CD4-positive, alpha-beta T cell treated with Interleukin-17A for 1 hour (primary cell): Measurements from ENCODE around the gene MZB1.

ENCODE experiments used
- DNase-seq: peaks from one replicate; pipeline ENCODE4 v3.0.0-alpha.2; 2020

Gene MZB1, protein sequence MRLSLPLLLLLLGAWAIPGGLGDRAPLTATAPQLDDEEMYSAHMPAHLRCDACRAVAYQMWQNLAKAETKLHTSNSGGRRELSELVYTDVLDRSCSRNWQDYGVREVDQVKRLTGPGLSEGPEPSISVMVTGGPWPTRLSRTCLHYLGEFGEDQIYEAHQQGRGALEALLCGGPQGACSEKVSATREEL

DNA sequence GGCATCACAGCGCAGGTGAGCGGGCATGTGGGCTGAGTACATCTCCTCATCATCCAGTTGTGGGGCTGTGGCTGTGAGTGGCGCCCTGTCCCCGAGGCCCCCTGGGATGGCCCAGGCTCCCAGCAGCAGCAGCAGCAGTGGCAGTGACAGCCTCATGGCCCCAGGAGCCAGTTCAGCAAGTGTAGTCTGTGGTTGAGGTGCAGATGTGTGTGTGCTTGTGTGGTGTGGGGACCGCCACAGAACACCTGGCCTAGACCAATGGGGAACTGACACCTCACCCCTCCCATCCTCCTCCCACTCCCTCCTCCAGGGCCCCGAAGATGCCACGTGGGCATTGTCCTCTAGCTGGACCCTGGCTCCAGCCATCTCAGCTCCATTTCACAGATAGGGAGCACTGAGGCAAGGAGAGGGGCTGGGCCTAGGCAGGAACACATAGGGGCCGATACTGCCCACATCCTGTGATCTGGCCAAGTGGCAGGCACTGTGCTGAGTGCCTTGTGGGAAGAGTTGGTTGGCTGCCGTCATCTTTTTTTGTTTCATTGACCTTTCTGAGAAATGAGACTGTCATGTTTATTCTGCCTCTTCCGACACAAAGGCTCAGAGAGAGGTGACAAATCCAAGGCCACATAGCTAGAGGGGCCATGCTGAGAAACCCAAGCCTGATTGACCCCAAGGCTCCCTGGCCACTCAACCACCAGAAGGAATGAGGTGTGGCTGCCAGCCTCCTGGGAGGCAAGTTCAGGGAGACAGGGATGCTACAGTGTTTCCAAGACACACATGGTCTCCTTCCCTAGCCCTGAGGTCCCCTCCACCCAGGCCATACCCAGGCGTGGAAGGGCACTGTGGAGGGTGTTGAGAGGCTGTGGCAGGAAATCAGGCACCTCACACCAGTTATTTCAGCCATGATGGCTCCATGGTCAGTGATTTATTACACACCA lies at the start of gene MZB1:
Gene MZB1, minus strand, starts transcription at position 213 of the 938 bp plus-strand sequence. Its CDS starts 57 bp downstream, at position 156.
- DNase-seq = peak; percentile 84

DNA sequence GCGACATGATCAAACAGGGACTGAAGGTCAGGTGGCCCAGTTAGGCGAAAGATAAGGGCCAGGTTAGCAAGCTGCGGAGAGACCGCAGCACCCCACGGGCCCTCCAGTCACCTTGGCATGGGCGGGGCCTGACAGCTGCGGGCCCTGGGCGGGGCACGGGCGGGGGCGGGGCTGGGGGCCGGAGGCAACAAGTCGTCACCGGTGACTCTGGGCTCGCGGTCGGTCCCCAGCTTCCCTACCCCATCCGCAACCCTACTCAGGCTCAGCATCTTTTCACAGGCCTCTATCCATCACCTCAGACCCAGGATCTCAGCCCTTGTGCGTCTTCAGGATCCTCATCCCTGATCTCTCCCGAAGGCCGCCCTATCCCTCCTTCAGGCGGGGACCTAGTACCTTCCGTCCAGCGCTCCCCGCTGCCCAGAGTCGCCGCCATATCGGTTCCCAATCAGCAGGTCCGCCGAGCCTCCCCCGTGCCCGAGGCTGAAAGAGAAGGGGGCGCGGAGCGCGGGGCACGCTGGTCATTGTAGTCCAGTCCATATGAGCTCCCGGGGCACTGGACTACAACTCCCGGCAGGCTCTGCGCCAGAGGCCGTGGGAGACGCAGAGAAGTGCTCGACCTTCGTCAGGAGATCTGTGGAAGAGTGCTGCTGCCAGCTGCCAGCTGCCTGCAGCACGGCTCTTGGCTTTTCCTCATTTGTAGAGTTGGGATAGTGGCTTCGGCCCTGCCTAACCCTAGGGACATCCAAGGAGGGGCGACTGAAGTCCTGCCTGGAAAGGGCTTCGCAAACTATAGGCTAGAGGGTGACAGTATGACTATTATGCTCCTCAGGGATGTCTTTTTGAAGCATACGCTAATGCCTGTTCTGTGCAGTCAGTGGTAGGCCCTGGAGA lies 49.5 kb upstream of the MZB1 start, which contains the start of gene DNAJC18:
Gene DNAJC18, minus strand, starts transcription at position 513 of the 891 bp plus-strand sequence. Its CDS starts 80 bp downstream, at position 433.
- DNase-seq = peak; percentile 90

DNA sequence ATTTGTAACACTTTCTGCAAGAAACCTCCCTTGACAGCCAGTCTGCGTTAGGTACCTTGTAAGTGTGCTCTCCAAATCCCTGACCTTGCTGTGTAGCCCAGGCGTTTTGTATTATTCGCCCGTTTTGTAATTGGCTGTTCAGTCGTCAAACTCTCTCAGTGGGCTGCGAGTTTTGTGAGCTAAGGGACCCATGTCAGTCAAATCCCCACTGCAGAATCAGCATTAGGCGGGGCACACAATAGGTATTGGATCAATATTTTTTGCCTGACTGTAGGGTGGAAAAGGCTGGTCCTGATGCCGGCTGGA lies 48.9 kb upstream of the MZB1 start:
- no peak for DNase-seq

DNA sequence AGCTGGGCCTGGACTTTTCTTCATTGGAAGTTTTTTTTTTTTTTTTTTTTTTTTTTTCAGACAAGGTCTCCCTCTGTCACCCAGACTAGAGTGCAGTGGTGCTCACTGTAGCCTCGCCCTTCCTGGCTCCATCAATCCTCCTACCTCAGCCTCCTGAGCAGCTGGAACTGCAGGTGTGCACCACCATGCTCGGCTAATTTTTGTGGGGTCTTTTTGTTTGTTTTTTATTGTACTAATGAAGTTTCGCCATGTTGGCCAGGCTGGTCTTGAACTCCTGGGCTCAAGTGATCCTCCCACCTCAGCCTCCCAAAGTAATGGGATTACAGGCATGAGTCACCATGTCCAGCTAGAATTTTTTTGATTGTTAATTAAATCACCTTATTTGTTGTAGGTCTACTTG lies 46.0 kb upstream of the MZB1 start:
- no peak for DNase-seq

DNA sequence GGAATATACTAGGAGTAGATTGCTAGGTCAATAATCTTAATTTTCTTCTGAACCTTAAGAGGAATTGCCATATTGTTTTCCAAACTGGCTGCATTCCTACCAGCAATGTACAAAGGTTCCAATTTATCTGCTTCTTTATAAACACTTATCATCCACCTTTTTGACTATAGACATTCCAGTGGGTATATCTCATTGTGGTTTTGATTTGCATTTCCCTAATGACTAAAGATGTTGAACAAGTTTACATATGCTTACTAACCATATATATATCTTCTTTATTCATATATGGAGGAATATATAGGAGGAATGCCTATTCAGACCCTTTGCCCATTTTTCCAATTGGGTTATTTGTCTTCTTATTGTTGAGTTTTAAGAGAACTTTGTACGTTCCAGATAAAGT lies 42.0 kb upstream of the MZB1 start:
- DNase-seq = no peak

DNA sequence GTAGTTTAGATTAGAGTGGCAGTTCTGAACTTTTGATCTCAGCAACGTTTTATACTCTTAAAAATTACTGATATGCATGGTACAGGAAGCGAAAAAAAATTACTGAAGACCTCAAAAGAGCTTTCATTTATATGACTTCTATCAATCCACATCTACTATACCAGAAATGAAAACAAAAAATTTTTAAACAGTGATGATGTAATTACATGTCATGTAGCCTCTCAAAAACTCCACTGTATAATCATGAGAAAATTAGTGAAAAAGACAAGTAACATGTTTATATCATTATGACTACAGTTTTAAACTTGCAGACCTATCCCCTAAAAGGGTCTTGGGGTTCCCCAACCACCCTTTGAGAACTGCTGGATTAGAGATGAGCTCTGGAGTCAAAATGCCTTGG lies 40.3 kb upstream of the MZB1 start:
- DNase-seq = no peak

DNA sequence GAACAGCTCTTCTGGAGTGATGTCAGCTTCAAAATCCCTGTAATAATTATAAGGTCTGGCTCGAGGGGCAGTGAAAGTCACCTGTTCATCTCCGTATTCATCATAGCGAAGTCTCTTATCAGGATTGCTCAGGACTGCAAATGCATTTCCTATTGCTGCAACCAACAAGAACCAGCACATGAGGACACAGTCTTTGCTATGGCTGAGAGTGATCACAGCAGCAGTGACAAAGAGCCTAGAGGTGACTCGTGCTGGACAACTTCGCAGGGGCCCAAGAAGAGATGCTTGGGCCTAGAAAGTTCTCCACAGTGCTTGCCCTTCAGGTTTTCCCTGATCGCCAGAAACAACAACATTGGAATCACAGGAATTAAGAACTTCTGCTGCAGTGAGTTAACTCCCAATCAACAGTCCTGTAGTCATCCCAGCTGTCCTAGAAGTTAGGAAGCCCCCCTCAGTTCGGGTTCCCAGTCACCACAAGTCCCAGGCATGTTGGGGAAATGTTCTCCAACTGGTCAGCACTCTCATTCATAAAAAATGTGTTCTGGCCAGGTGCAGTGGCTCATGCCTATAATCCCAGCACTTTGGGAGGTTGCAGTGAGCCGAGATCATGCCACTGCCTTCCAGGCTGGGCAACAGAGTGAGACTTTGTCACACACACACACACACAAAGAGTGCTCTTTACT lies 36.6 kb upstream of the MZB1 start:
- DNase-seq = no peak

DNA sequence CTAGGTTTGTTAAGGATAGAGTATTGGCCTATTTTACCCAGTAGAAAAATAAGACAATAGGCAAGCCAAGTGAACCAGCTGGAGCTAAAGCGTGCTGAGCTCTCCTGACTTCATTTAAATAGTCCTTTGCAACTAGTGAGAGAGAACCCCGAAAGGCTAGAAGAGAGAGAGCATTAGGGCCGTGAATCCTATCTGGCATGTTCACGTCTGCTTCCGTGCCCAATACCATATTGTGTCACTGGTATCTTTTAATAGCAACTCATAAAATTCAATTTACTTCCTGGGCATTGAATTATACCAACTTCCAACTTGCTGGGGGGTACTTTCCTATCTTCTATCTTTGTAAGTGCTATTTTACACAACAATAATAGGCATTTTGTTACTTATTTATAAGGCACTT lies 35.8 kb upstream of the MZB1 start:
- no peak for DNase-seq

DNA sequence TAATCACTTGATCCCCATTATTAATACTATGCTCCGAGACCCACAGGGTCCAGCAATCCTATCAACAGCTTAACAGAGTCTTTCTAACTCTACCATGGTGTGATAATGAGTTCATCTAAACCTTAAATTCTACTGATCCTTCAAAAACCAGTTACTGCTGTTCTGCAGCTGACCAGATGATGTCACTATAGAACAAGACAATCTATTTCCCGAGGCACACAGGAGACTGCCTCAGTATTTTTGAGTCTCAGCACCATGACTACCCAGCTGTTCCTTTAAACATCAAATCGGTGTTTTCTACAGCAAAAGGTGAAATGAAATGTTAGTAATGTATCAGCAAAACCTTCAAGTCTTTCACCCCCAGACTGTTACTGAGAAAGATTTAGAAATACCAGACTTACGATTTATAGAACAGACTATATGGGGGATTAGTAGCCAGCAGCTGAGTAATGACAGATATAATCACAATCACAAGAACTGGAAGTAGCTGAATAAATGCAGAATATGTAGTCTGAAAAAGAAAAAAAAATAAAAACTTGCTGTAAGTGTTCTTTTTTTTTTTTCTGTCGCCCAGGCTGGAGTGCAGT lies 32.7 kb upstream of the MZB1 start:
- peak; percentile 89 for DNase-seq

DNA sequence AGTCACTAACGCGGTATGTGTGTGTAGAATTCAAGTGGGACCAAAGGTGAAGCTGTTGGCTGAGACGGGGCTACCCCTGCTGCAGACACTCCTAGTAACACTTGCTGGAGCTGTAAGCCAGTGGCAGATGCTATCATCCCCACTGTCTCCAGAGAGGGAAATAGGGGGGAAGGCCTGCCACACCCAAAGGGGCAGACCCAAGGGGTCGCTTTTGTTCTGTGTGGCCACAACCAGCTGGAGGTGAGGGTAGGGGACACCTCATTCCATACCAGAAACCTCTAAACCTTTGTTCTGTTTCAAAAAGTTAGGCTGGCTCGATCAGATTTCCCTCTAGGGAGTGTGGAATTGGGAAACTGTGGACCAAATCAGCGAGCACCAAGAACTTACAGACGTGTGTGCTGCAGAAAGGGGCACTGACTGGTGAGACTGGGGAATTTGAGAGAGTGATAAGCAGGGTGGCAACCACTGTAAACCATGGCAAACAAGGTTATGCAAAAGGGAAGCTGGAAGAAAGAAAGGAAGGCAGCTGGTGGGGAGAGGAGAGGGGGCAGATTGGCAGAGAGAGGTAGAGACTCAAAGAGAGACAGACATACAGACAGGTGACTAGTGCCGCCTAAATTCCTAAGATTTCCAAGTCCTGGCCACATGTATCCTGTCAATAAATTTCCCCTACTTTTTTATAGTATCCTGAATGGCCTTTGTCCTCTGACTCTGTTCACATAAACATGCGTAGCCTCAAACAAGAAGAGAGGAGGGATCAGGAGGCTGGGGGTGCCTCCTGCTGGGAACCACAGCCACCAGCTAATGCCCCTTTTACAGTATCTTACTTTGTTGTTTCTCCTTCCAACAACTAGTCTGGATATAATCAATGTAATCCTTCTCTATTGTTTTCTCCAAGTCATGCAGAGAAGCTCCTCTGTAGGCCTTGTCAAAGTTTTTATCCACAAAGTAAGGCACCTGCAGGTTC lies 29.8 kb upstream of the MZB1 start:
- no peak for DNase-seq

DNA sequence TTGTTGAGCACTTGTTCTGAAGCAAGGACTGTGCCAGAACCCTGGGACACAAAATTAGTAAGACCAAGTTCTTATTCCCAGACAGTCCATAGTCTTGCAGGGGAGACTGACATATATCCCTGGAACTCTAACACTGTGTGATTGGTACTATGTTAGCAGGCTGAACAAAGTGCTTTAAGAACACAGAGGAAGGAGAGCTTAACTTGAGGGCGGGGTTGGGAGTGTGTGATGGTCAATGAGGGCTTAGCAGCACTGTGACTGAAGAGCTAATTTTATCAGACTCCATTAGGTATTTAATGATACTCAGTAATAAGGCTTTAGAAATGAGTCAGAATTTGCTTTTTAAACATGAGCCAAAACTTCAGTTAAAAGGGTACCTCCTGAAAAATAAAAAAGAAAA lies 29.1 kb upstream of the MZB1 start:
- no peak for DNase-seq

DNA sequence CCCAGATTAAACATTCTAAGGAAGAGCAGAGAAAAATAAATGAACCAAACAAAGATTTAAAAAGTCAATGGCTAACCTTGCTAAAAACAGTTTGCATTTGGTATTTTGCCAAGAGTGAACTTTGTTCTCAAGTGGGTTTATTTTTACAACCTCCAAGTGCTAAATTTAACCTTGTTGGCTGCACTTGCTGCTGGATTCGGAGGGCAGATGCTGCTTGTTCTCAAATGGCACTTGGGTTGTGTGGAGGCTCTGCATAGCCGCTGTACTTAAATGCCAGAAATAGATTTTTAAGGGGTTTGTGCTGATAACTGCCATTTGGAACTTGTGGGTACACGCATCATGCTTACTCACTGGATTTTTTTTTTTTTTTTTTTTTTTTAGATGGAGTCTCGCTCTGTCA lies 27.5 kb upstream of the MZB1 start:
- DNase-seq = no peak

DNA sequence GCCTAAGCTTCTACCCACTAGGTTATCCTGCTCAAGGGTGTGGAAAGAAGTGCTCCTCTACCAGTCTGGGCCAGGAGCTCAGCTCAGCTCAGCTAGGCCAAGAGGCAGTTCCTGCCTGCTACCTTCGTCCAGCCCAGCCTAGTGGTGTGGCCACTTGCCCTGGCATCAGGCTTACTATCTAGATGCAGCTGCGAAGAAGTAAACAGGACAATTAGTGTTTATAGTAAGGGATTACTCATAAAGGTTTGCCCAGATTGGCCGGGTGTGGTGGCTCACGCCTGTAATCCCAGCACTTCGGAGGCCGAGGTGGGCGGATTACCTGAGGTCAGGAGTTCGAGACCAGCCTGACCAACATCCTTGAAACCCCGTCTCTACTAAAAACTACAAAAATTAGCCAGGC lies 26.9 kb upstream of the MZB1 start:
- no peak for DNase-seq

DNA sequence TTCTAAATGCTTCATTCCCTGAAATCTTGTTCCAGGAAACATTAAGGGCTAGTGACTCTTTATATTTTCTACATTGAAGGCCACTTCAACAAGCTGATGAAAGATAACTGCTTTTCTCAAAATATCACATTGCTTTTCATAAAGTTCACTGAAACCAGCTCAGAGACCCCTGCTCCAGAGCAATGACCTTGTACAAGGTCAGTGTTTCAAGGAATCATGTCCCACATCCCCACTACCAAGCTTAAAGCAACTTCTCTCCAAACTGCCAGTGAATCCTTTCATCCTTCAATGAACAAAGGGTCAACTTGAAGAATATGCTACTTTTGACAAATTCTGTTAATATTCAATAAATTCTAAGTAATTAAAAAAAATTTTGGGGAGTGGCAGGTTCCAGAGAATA lies 26.2 kb upstream of the MZB1 start:
- no peak for DNase-seq

DNA sequence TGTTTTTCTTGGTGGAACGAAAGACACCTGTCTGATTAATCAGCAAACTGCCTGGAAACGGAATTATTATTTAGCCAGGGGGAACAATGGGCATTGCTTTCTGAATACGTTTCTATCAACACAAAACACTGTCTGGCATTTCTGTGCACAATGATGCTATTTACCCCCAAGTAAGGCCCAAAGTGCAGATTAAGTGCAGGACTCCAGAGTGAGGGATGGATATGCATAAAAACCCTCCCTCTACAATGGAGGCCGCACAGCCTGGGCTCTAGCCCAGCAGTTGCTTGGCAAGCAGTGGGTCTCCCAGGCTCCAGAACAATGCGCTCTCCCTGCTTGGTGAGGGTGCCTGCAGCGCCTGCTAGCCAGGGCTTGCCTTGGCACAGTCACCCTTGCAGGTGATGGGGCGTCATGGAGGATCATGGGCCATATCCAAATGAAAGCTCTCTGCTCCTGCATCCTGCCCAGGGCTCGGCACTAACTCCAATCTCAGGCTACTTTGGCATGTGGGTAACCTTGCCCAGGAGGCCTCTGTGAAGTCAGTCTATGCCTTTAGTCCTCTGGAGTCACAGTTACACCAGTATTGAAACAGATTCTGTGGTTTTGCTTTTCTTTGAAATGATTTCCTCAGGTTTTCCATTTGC lies 25.6 kb upstream of the MZB1 start:
- no peak for DNase-seq

DNA sequence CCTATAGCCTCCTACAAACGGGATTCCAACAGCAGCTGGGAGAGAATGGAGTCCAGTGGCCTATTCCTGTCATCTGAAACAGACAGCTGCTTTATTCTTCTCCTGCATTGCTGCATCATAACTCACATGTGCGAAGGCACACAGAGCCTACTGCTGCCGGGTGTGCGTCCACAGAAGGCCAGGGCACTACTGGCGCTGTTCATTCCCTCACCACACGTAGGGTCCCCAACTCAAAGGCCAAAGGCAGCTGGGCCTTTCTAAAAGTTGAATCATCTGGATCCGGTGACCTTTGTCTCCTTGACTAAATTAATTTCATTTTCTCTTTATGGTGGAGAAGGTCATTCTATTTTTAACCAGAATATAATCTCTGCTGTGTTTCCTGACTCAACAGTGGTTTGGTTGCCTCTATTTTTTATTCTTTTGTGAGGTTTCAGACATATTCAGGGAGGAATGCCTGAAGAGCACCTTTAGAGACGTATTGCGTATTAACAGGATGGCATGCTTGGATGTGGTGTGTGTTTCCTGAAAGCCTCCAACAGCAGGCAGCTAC lies 24.9 kb upstream of the MZB1 start:
- DNase-seq = no peak

DNA sequence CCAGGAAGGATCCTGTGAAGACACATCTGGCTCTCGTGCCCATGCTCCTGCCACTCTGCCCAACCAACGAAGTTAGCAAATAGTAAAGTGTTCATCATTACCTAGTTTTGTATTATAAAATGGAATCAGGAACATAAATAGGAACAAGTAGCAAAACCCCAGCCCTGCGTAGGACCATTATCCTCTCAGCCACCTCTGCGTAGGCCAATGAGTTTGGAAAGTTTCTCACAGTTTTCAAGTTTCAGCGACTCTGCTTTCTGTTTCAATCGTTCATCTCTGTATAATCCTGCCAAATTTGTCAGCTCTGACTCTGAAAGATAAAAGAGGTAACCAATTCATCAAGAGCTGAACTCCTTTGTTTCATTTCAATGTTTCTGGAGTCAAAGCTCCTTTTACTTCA lies 24.2 kb upstream of the MZB1 start:
- no peak for DNase-seq

DNA sequence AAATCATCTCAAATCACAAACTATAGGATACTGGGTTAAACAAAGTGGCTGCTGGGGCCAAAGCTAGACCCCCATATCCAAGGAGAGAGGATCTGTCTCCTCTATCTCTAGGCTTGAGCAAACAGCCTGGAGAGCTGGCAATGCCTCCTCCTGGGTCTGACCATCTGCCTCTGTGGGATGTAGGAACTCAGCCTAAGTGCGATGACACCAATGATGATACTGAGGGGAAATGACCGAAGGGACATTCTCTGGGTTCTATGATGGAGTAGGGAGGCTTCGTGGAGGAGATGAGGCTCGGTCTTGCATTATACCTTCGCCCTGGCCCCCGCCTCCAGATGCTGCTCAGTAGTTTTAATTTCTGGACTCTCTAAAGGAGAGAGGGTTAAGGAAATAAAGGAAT lies 23.4 kb upstream of the MZB1 start:
- DNase-seq = no peak

DNA sequence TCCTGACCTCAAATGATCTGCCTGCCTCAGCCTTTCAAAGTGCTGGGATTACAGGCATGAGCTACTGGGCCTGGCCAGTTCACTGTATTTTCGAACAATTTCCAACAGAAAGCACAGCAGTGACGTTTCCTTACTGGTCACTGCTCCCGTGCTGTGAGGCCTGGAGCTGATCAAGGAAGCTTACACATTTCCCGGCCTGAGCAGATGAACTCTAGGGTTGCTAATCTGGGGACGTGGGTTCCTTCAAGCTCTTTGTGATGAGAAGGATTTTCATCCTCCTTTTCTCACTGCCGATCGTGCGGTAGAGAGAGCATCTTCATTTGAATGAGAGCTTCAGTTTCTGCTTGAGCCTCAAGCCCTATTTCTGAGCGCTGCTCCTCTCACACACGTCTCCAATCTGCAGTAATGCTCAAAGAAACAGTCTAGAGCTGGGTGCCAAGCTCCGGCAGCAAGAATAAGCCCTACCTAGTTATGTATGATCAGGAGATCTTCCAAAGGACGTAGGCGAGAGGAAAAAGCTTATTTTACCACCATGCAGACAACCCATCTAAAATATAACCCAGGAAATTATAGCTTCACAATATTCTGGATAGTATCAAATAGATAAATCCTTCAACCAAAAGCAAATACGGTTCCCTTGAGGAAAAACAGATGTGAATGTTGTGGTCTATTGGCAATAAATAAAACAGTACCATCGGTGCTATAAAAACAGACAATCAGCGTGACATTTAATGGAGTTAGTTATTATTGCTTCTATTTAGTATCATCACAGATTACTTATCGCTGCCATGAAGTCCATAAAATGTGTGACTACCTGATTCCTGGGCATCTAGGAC lies 21.5 kb upstream of the MZB1 start:
- DNase-seq = no peak
